Keratinocyte (primary cell): ENCODE results near the gene BNIP2. TPM values are rescaled to one million over a fixed set of nuclear protein-coding genes. Genes with fewer than 3 reads are reported as not detected.

ENCODE experiments used
- DNase-seq: peaks from one replicate; pipeline ENCODE4 v3.0.0-alpha.2; 2011; ENCODE audit warnings: low read depth, missing footprints, low spot score
- FAIRE-seq: peaks from 2 replicates; lab custom pipeline; 2011; peaks lifted over from hg19 to GRCh38; lab: Jason Lieb, UNC
- H2AFZ ChIP-seq: 2 replicates; pipeline ENCODE4 v1.6.0; 2012; ENCODE audit warnings: low read length, control low read depth, inconsistent platforms; ENCODE audit not compliant: control insufficient read depth
- H3K27ac ChIP-seq: 2 replicates; pipeline ENCODE4 v1.5.1; 2011; ENCODE audit warnings: low read length; ENCODE audit not compliant: control insufficient read depth, insufficient read depth
- H3K27me3 ChIP-seq: 3 replicates; pipeline ENCODE4 v1.6.0; 2011; ENCODE audit warnings: low read length; ENCODE audit not compliant: control insufficient read depth, insufficient read depth; ENCODE audit errors: extremely low read depth
- H3K36me3 ChIP-seq, 2 experiments: 2 replicates in 1 of 2; 3 replicates in 1 of 2; pipeline ENCODE4 v1.5.1; 2011; ENCODE audit warnings: low read length in 2 of 2, mild to moderate bottlenecking in 1 of 2; ENCODE audit not compliant: control insufficient read depth in 2 of 2, insufficient read depth in 2 of 2; ENCODE audit errors: extremely low read depth in 1 of 2
- H3K4me1 ChIP-seq: 3 replicates; pipeline ENCODE4 v1.5.1; 2011; ENCODE audit warnings: low read length; ENCODE audit not compliant: control insufficient read depth, insufficient read depth; ENCODE audit errors: extremely low read depth
- H3K4me2 ChIP-seq: 3 replicates; pipeline ENCODE4 v1.6.0; 2011; ENCODE audit warnings: low read depth, low read length; ENCODE audit not compliant: control insufficient read depth, insufficient read depth; ENCODE audit errors: extremely low read depth
- H3K4me3 ChIP-seq, 3 experiments: fragments of 200-600 bp in 1 of 3; sonication (generic) in 1 of 3; 2 replicates in 2 of 3; 3 replicates in 1 of 3; pipeline ENCODE4 v1.5.1; 2011 to 2016; ENCODE audit warnings: low read length in 3 of 3, mild to moderate bottlenecking in 3 of 3, control low read depth in 2 of 3, inconsistent platforms in 1 of 3, low read depth in 1 of 3, mixed read lengths in 1 of 3, mixed run types in 1 of 3, moderate library complexity in 1 of 3; ENCODE audit not compliant: control insufficient read depth in 2 of 3, insufficient read depth in 2 of 3; ENCODE audit errors: extremely low read depth in 1 of 3
- H3K79me2 ChIP-seq: 2 replicates; pipeline ENCODE4 v1.6.0; 2012; ENCODE audit warnings: low read length; ENCODE audit not compliant: control insufficient read depth, insufficient read depth
- H3K9ac ChIP-seq: 3 replicates; pipeline ENCODE4 v1.6.0; 2011; ENCODE audit warnings: low read length; ENCODE audit not compliant: control insufficient read depth, insufficient read depth; ENCODE audit errors: extremely low read depth
- H3K9me1 ChIP-seq: 3 replicates; pipeline ENCODE4 v1.6.0; 2011; ENCODE audit warnings: low read length; ENCODE audit not compliant: control insufficient read depth, insufficient read depth; ENCODE audit errors: extremely low read depth
- H3K9me3 ChIP-seq: 2 replicates; pipeline ENCODE4 v1.5.1; 2012; ENCODE audit warnings: low read depth, low read length; ENCODE audit not compliant: control insufficient read depth
- H4K20me1 ChIP-seq: 3 replicates; pipeline ENCODE4 v1.6.0; 2011; ENCODE audit warnings: low read length; ENCODE audit not compliant: control insufficient read depth, insufficient read depth; ENCODE audit errors: extremely low read depth
- EZH2 ChIP-seq: IDR thresholded peaks from one replicate; pipeline ENCODE4 v1.6.1; 2012; ENCODE audit warnings: inconsistent platforms, mild to moderate bottlenecking, low read length, moderate library complexity
- dilution Hi-C: fragments of 300-500 bp; cut with MboI; formaldehyde crosslinking; loops from one replicate; pipeline ENCODE4 v1.7.0; 2020; ENCODE audit warnings: low sequenced_read_pairs; ENCODE audit not compliant: extremely low pct_ligation_motif_present
- polyA plus RNA-seq, 5 experiments: library from polyadenylated mRNA; depleted of rRNA in 3 of 5; stranded (reverse) in 3 of 5; stranded (forward) in 1 of 5; unstranded in 1 of 5; fragments of >200 nt; gene quantifications; 1 replicate in 1 of 5; 2 replicates in 3 of 5; 3 replicates in 1 of 5; pipeline versions ENCODE4 v1.2.1 to v1.2.3, GENCODE V29; 2011 to 2012; ENCODE audit warnings: missing spikeins in 2 of 5, low read depth in 1 of 5, low replicate concordance in 1 of 5
- TF ChIP-seq, protein P1 (sequence below), 3 experiments: IDR thresholded peaks in 1 of 3; conservative IDR thresholded peaks in 1 of 3; optimal IDR thresholded peaks in 1 of 3; 2 replicates in 2 of 3; 3 replicates in 1 of 3; pipeline versions ENCODE3 to v1.5.1; 2011; ENCODE audit warnings: low read length in 3 of 3, mild to moderate bottlenecking in 3 of 3, moderate library complexity in 2 of 3, control low read depth in 1 of 3, inconsistent platforms in 1 of 3; ENCODE audit not compliant: insufficient read depth in 2 of 3; ENCODE audit errors: extremely low read depth in 1 of 3

BNIP2 gene
- polyA plus RNA-seq, 1 donor (not counting 4 experiments of a cell fraction or from before 2014, with no cell fraction given): 57.4 TPM

GRCh38 chr15:59616379-59616778 is 72.7 kb downstream of the BNIP2 start:
- Histone ChIP-seq H3K27ac (no peak overlapping the region), H3K9ac (no peak overlapping the region), H4K20me1 (no peaks in the 10 kb centered on the region), H3K9me1 (no peaks in the 10 kb centered on the region), H3K27me3 (peaks cover 10% of the 10 kb centered on the region), H3K4me2 (no peak overlapping the region), H3K4me3 (no peak overlapping the region), H3K36me3 (no peaks in the 10 kb centered on the region), H3K79me2 (no peaks in the 10 kb centered on the region), H2AFZ (no peak overlapping the region), H3K9me3 (no peaks in the 10 kb centered on the region), H3K4me1 (no peaks in the 10 kb centered on the region)
- DNase-seq: no peak
- FAIRE-seq: no peak
- dilution Hi-C loops: no loop called here
- TF ChIP-seq EZH2: no peak
- TF ChIP-seq, protein P1, sequence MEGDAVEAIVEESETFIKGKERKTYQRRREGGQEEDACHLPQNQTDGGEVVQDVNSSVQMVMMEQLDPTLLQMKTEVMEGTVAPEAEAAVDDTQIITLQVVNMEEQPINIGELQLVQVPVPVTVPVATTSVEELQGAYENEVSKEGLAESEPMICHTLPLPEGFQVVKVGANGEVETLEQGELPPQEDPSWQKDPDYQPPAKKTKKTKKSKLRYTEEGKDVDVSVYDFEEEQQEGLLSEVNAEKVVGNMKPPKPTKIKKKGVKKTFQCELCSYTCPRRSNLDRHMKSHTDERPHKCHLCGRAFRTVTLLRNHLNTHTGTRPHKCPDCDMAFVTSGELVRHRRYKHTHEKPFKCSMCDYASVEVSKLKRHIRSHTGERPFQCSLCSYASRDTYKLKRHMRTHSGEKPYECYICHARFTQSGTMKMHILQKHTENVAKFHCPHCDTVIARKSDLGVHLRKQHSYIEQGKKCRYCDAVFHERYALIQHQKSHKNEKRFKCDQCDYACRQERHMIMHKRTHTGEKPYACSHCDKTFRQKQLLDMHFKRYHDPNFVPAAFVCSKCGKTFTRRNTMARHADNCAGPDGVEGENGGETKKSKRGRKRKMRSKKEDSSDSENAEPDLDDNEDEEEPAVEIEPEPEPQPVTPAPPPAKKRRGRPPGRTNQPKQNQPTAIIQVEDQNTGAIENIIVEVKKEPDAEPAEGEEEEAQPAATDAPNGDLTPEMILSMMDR (optimal IDR thresholded peaks at IDR 0.05 in 1 of 3, IDR thresholded peaks at IDR 0.05 in 1 of 3, conservative IDR thresholded peaks at IDR 0.05 in 1 of 3; ENCODE audit: extremely low read depth in 1 of 3, insufficient read depth in 2 of 3, low read length in 3 of 3): no peak

GRCh38 chr15:59615661-59616060 is 73.5 kb downstream of the BNIP2 start:
- H3K36me3 ChIP-seq: no peaks in the 10 kb centered on the region
- H3K9me3 ChIP-seq: no peaks in the 10 kb centered on the region
- H3K4me2 ChIP-seq: no peak overlapping the region
- DNase-seq (no peak), FAIRE-seq (no peak)
- no peaks in the 10 kb centered on the region for H3K79me2 ChIP-seq
- TF ChIP-seq, protein P1 (optimal IDR thresholded peaks at IDR 0.05 in 1 of 3, IDR thresholded peaks at IDR 0.05 in 1 of 3, conservative IDR thresholded peaks at IDR 0.05 in 1 of 3; ENCODE audit: extremely low read depth in 1 of 3, insufficient read depth in 2 of 3, low read length in 3 of 3): no peak
- no peak for TF ChIP-seq EZH2
- no peaks in the 10 kb centered on the region for H4K20me1 ChIP-seq
- H3K9ac ChIP-seq: no peak overlapping the region
- no peak overlapping the region for H2AFZ ChIP-seq
- H3K4me1 ChIP-seq: no peaks in the 10 kb centered on the region
- H3K27me3 ChIP-seq: peaks cover 10% of the 10 kb centered on the region
- no peaks in the 10 kb centered on the region for H3K9me1 ChIP-seq
- no peak overlapping the region for H3K27ac ChIP-seq
- dilution Hi-C loops: no loop called here
- no peak overlapping the region for H3K4me3 ChIP-seq
